CD4-positive, CD25-positive, alpha-beta regulatory T cell (primary cell): Measurements from ENCODE around the gene ATE1. TPM values are rescaled to one million over a fixed set of nuclear protein-coding genes. Genes with fewer than 3 reads are reported as not detected.

Experiments
- ATAC-seq, 2 donors: fragments of 150-1000 bp; cut with Tn5 transposase; one replicate each; pipeline ENCODE4 v1.10.0; 2021; ENCODE audit warnings: low read depth in 2 of 2, moderate number of reproducible peaks in 2 of 2, moderate library complexity in 1 of 2
- DNase-seq, 3 donors: peaks; one replicate each; pipeline versions ENCODE4 v3.0.0 to v3.0.0-alpha.2; 2012 to 2022; ENCODE audit warnings: mixed read lengths in 1 of 3
- H3K27ac ChIP-seq: one replicate; pipeline ENCODE4 v1.7.0; 2013; ENCODE audit warnings: mild to moderate bottlenecking, low read length; ENCODE audit not compliant: insufficient read depth, poor library complexity, severe bottlenecking
- H3K27me3 ChIP-seq: one replicate; pipeline ENCODE4 v1.7.0; 2013; ENCODE audit warnings: low read length; ENCODE audit not compliant: control insufficient read depth, insufficient read depth
- H3K36me3 ChIP-seq: one replicate; pipeline ENCODE4 v1.7.0; 2013; ENCODE audit warnings: mild to moderate bottlenecking, low read length, moderate library complexity; ENCODE audit not compliant: control insufficient read depth, insufficient read depth
- H3K4me1 ChIP-seq: 2 replicates; pipeline ENCODE4 v1.7.0; 2013; ENCODE audit warnings: mild to moderate bottlenecking, low read length; ENCODE audit not compliant: insufficient read depth, control insufficient read depth, poor library complexity, severe bottlenecking
- H3K4me3 ChIP-seq: one replicate; pipeline ENCODE4 v1.7.0; 2013; ENCODE audit warnings: low read depth, mild to moderate bottlenecking, low read length, moderate library complexity
- H3K9me3 ChIP-seq, 2 experiments: 1 replicate in 1 of 2; 2 replicates in 1 of 2; pipeline ENCODE4 v1.7.0; 2013; ENCODE audit warnings: low read length in 2 of 2, mild to moderate bottlenecking in 1 of 2, moderate library complexity in 1 of 2; ENCODE audit not compliant: control insufficient read depth in 2 of 2
- H3K27ac Mint-ChIP-seq, 3 donors: one replicate each; pipeline ENCODE4 v1.8.0; 2020 to 2022; ENCODE audit warnings: mild to moderate bottlenecking in 3 of 3, mixed read lengths in 3 of 3, moderate library complexity in 2 of 3
- H3K27me3 Mint-ChIP-seq: one replicate; pipeline ENCODE4 v1.8.0; 2022; ENCODE audit warnings: mild to moderate bottlenecking, mixed read lengths
- H3K36me3 Mint-ChIP-seq: one replicate; pipeline ENCODE4 v1.8.0; 2020; ENCODE audit warnings: mixed read lengths
- H3K4me1 Mint-ChIP-seq, 4 donors: one replicate each; pipeline ENCODE4 v1.8.0; 2020 to 2022; ENCODE audit warnings: mixed read lengths in 4 of 4, mild to moderate bottlenecking in 1 of 4
- H3K4me3 Mint-ChIP-seq, 4 donors: one replicate each; pipeline ENCODE4 v1.8.0; 2020 to 2022; ENCODE audit warnings: mild to moderate bottlenecking in 4 of 4, mixed read lengths in 4 of 4, moderate library complexity in 3 of 4
- H3K9me3 Mint-ChIP-seq, 7 donors: one replicate each; pipeline ENCODE4 v1.8.0; 2020 to 2022; ENCODE audit warnings: mixed read lengths in 7 of 7, mild to moderate bottlenecking in 3 of 7, moderate library complexity in 2 of 7
- polyA plus RNA-seq, 4 donors: library from polyadenylated mRNA; unstranded; fragments of 300-500 nt; fragmentation: Illumina TruSeq; gene quantifications; one replicate each; pipeline ENCODE4 v1.2.3, GENCODE V29; 2021
- total RNA-seq: library from RNA; stranded (reverse); gene quantifications from one replicate; pipeline ENCODE4 v1.2.3, GENCODE V29; 2022

ATE1 gene
- total and polyA plus RNA-seq, 5 donors from 2014 or later = 29.9 to 39.5 (median 34.5) TPM

DNA sequence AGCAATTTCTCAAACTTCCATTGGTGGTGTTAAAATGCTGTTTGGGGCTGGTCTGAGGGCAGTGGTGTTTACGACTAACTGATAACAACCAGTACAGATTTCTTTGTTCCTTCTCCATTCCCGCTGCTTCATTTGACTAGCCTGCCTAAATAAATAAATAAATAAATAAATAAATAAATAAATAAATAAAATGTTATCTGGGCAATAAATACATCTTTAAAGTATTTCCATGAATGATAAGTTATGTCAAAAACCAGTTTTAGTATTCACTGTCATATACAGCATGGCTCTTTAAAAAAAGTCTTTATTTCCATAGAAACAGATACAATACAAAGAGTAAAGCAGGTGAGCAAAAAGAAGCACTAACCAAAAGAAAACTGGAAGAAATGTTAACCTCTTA, 81.3 kb downstream of the ATE1 start:
- Mint-ChIP-seq H3K4me1 (peaks cover 11 to 16% (median 13%) of the 10 kb centered on the region in 4 donors), H3K27ac (no peak overlapping the region)
- peaks cover 9 to 14% of the 10 kb centered on the region in 2 experiments for H3K9me3 ChIP-seq

DNA sequence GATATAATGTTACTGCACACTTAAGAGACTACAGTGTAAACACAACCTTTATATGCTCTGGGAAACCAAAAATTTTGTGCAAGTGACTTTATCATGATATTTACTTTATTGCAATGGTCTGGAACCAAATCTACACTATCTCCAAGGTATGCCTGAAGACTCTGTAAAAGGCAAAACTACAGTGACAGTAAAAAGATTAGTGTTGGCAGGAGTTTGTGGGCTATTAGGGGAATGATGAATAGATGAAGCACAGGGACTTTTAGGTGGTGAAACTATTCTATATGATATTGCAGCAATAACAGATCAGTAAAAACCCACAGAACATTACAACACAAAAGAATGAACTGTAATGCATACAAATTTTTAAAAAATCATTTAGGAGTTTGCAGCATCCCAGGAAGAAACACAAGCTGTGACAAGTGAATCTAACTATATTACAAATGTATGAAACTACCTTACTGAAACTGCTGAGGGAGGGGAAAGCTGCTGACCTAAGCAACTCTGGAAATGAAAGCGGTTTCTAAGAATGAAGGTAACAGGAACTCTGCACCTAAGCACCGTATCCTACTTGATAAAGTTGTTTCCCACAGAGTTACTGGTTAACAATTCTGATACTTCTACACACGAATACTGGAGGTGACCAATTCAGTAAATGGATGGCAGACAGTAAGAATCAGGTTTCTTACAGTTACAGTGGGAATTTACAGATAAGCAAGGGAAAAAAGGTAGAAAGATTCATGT, 82.6 kb downstream of the ATE1 start:
- peaks cover 11 to 20% (median 15%) of the 10 kb centered on the region in 4 donors for H3K4me1 Mint-ChIP-seq
- no peak overlapping the region for H3K4me3 ChIP-seq
- no peaks in the 10 kb centered on the region for H3K27me3 Mint-ChIP-seq
- DNase-seq (peak in 1 of 3 donors; percentile 67), ATAC-seq (no peak)
- H3K36me3 ChIP-seq = peaks cover 24% of the 10 kb centered on the region
- H3K4me1 ChIP-seq = no peaks in the 10 kb centered on the region
- peaks cover 9 to 14% of the 10 kb centered on the region in 2 experiments for H3K9me3 ChIP-seq
- H3K27ac Mint-ChIP-seq = no peak overlapping the region
- no peak overlapping the region for H3K4me3 Mint-ChIP-seq
- peaks cover 44% of the 10 kb centered on the region for H3K36me3 Mint-ChIP-seq
- peaks cover 0 to 15% (median 6%) of the 10 kb centered on the region in 7 donors for H3K9me3 Mint-ChIP-seq
- no peak overlapping the region for H3K27ac ChIP-seq
- no peaks in the 10 kb centered on the region for H3K27me3 ChIP-seq

More for the DNA sequence above, 81.3 kb downstream of the ATE1 start:
- Mint-ChIP-seq H3K9me3 (peaks cover 0 to 15% (median 6%) of the 10 kb centered on the region in 7 donors), H3K36me3 (peaks cover 49% of the 10 kb centered on the region), H3K4me3 (no peak overlapping the region), H3K27me3 (no peaks in the 10 kb centered on the region)
- ATAC-seq = no peak
- H3K27me3 ChIP-seq = no peaks in the 10 kb centered on the region
- H3K4me3 ChIP-seq = no peak overlapping the region
- no peaks in the 10 kb centered on the region for H3K4me1 ChIP-seq
- no peak for DNase-seq
- H3K36me3 ChIP-seq = peaks cover 24% of the 10 kb centered on the region
- H3K27ac ChIP-seq = no peak overlapping the region

DNA sequence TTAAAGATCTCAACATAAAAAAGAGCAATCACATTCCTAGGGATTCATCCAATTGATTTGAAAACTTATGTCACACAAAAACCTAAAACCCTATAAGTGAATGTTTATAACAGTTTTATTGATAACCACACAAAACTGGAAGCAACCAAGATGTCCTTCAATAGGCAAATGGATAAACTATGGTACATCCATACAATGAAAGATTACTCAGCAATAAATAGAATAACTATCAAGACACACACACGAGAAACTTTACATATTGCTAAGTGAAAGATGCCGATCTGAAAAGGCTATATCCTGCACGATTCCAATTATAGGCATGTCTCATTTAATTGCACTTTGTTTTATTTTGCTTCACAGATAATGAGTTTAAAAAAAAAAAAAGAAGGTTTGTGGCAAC, 83.3 kb downstream of the ATE1 start:
- H3K4me1 Mint-ChIP-seq = peaks cover 11 to 20% (median 15%) of the 10 kb centered on the region in 4 donors
- no peak for DNase-seq
- no peaks in the 10 kb centered on the region for H3K4me1 ChIP-seq
- no peaks in the 10 kb centered on the region for H3K27me3 Mint-ChIP-seq
- H3K36me3 Mint-ChIP-seq = peaks cover 37% of the 10 kb centered on the region
- H3K27ac ChIP-seq = no peak overlapping the region
- no peak overlapping the region for H3K4me3 Mint-ChIP-seq
- H3K36me3 ChIP-seq = peaks cover 30% of the 10 kb centered on the region
- peaks cover 9 to 14% of the 10 kb centered on the region in 2 experiments for H3K9me3 ChIP-seq
- H3K27ac Mint-ChIP-seq = no peak overlapping the region
- no peak overlapping the region for H3K4me3 ChIP-seq
- ATAC-seq = no peak
- peaks cover 0 to 15% (median 6%) of the 10 kb centered on the region in 7 donors for H3K9me3 Mint-ChIP-seq
- no peaks in the 10 kb centered on the region for H3K27me3 ChIP-seq

DNA sequence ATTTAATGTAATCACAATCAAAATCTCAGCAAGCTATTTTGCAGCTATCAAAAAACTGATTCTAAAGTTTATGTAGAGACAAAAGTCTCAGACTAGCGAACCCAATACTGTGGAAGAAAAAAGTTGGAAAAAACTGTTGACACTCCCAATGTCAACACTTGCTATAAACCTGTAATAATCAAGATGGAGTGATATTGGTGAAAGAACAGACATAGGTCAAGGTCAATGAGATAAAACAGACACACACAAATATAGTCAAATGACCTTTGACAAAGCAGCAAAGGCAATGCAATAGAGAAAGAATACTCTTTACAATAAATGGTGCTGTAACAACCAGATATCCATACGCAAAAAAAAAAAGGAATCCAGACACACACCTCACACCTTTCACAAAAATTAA, 84.5 kb downstream of the ATE1 start:
- Mint-ChIP-seq H3K4me1 (peaks cover 11 to 18% (median 15%) of the 10 kb centered on the region in 4 donors), H3K9me3 (peaks cover 0 to 15% (median 6%) of the 10 kb centered on the region in 7 donors), H3K27ac (no peak overlapping the region), H3K27me3 (no peaks in the 10 kb centered on the region), H3K4me3 (no peak overlapping the region), H3K36me3 (peaks cover 35% of the 10 kb centered on the region)
- Histone ChIP-seq H3K27me3 (no peaks in the 10 kb centered on the region), H3K9me3 (peaks cover 9 to 14% of the 10 kb centered on the region in 2 experiments), H3K4me3 (no peak overlapping the region), H3K36me3 (peaks cover 27% of the 10 kb centered on the region), H3K4me1 (no peaks in the 10 kb centered on the region), H3K27ac (no peak overlapping the region)
- ATAC-seq = no peak
- no peak for DNase-seq

DNA sequence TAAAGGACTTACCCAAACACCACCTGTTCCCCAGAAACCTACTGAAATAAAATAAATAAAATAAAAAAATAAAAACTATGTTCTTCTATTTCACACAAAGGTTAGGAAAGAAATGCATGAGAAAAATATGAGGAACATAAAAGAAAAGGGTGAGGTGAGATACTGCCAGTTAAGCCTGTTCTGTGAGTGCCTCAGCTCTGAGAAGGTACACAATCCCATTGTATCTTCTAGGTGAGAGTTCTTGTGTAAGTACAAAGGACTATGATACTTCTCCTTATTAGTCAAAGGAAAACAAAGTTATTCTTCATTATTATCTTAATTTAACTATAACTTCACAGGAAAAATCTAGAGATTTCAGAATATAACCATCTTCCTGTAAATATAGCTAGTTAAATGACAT, 86.0 kb downstream of the ATE1 start:
- H3K4me3 ChIP-seq = no peak overlapping the region
- no peaks in the 10 kb centered on the region for H3K27me3 Mint-ChIP-seq
- H3K9me3 Mint-ChIP-seq = peaks cover 0 to 15% (median 6%) of the 10 kb centered on the region in 7 donors
- H3K36me3 Mint-ChIP-seq = peaks cover 45% of the 10 kb centered on the region
- H3K27ac Mint-ChIP-seq = no peak overlapping the region
- H3K9me3 ChIP-seq = peaks cover 9 to 14% of the 10 kb centered on the region in 2 experiments
- ATAC-seq (no peak), DNase-seq (no peak)
- H3K4me3 Mint-ChIP-seq = no peak overlapping the region
- no peak overlapping the region for H3K27ac ChIP-seq
- H3K4me1 Mint-ChIP-seq = peaks cover 11 to 20% (median 15%) of the 10 kb centered on the region in 4 donors
- H3K27me3 ChIP-seq = no peaks in the 10 kb centered on the region
- no peaks in the 10 kb centered on the region for H3K4me1 ChIP-seq
- H3K36me3 ChIP-seq = peaks cover 33% of the 10 kb centered on the region

DNA sequence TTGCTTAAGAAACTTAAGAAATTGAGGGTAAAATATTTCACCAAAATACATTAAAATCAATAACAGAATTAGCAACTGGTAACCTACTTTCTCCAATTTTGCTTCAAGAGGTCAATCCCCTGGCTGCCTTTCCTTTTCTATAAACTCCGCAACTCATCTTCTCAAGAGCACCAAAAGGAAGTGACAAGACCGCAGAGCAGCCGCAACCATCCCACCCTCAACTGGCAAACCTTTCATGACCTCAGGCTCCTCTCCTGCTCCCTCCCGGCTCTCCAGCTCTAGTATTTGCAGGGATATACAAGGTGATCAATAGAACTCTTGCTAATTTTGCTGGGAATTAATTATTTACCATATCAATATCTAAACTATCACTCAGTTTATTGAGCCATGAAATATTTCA, 88.9 kb downstream of the ATE1 start:
- Mint-ChIP-seq H3K4me1 (peaks cover under 1 to 18% (median 11%) of the 10 kb centered on the region in 4 donors), H3K36me3 (peaks cover 37% of the 10 kb centered on the region), H3K9me3 (peaks cover 0 to 2% (median 0%) of the 10 kb centered on the region in 7 donors), H3K4me3 (no peak overlapping the region), H3K27me3 (no peaks in the 10 kb centered on the region), H3K27ac (no peak overlapping the region)
- no peaks in the 10 kb centered on the region for H3K4me1 ChIP-seq
- no peak for ATAC-seq
- H3K9me3 ChIP-seq = no peaks in the 10 kb centered on the region
- DNase-seq = no peak
- H3K4me3 ChIP-seq = no peak overlapping the region
- no peak overlapping the region for H3K27ac ChIP-seq
- no peaks in the 10 kb centered on the region for H3K27me3 ChIP-seq
- H3K36me3 ChIP-seq = peaks cover 28% of the 10 kb centered on the region

DNA sequence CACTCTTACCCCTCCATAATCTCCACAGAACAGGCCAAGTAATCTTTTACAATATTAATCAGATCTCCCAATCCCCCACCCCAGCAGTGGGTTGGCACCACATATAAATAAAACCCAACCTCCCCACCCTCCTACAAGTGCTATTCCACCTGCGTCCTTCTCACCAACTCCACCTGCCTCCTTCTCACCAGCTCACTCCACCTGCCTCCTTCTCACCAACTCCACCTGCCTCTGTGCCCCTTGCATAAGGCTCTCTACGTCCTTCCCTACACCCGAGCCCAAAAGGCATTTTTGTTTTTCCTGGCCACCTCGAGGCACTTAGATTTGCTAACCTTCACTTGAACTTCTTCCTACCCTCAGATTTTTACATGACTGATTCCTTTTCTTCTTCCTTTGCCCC, 89.7 kb downstream of the ATE1 start:
- Mint-ChIP-seq H3K4me3 (no peak overlapping the region), H3K27me3 (no peaks in the 10 kb centered on the region), H3K9me3 (peaks cover 0 to 2% (median 0%) of the 10 kb centered on the region in 7 donors), H3K36me3 (peaks cover 39% of the 10 kb centered on the region), H3K27ac (peak overlapping the region in 1 of 3 donors; percentile 26), H3K4me1 (peaks cover 0 to 15% (median 9%) of the 10 kb centered on the region in 4 donors)
- Histone ChIP-seq H3K4me3 (no peak overlapping the region), H3K27ac (no peak overlapping the region), H3K27me3 (no peaks in the 10 kb centered on the region), H3K4me1 (no peaks in the 10 kb centered on the region), H3K36me3 (peaks cover 33% of the 10 kb centered on the region), H3K9me3 (no peaks in the 10 kb centered on the region)
- ATAC-seq = no peak
- no peak for DNase-seq

DNA sequence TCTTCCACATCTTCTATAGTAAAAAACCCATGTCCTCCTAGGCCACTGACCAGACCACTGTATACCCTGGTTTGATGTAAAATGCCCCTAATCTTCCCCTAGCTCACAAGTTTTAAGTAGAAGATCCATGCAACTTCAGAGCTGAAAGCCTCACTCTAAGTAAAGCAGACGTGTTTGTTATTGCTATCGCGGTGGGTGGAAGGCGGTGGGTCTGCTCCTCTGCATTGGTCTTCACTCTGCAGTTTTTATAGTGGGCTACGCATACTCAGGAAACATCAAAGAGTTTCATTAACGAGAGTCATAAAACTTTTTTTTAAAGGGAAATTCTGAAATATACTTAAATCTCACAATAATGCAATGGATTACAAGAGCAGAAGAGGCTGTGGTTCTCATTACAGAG, 91.7 kb downstream of the ATE1 start:
- Histone ChIP-seq H3K4me1 (no peaks in the 10 kb centered on the region), H3K27ac (no peak overlapping the region), H3K27me3 (no peaks in the 10 kb centered on the region), H3K4me3 (no peak overlapping the region), H3K9me3 (no peaks in the 10 kb centered on the region), H3K36me3 (peaks cover 40% of the 10 kb centered on the region)
- no peak overlapping the region for H3K4me3 Mint-ChIP-seq
- no peak for DNase-seq
- peaks cover 55% of the 10 kb centered on the region for H3K36me3 Mint-ChIP-seq
- H3K27me3 Mint-ChIP-seq = no peaks in the 10 kb centered on the region
- H3K27ac Mint-ChIP-seq = no peak overlapping the region
- peaks cover 0 to 1% (median 0%) of the 10 kb centered on the region in 7 donors for H3K9me3 Mint-ChIP-seq
- no peak for ATAC-seq
- peaks cover 0 to 3% (median 1%) of the 10 kb centered on the region in 4 donors for H3K4me1 Mint-ChIP-seq
